Measurements from ENCODE around the gene ECD.

GRCh38 chr10:73163096-73163495 is 4.7 kb downstream of the ECD start:
- TF ChIP-seq BCL11A (IDR thresholded peaks at IDR 0.05; ENCODE audit: low read depth, low read length), result no peak
- no peak for TF ChIP-seq EZH2 (IDR thresholded peaks at IDR 0.05; ENCODE audit: borderline replicate concordance, control insufficient read depth, low read depth, low read length)
- no peak for TF ChIP-seq STAT3 (IDR thresholded peaks at IDR 0.05; ENCODE audit: low read depth, low read length)
- TF ChIP-seq SMAD1 (IDR thresholded peaks at IDR 0.05; ENCODE audit: low read depth, partially characterized antibody), result no peak
- no peak for TF ChIP-seq CTCF (IDR thresholded peaks at IDR 0.05 in 2 of 3, conservative IDR thresholded peaks at IDR 0.05 in 1 of 3; ENCODE audit: control insufficient read depth in 2 of 3, extremely low read depth in 1 of 3, insufficient read depth in 1 of 3, low read depth in 3 of 3, low read length in 3 of 3)
- TF ChIP-seq CEBPZ (IDR thresholded peaks at IDR 0.05; ENCODE audit: low read depth, low read length), result no peak
- no peak for TF ChIP-seq SP1 (IDR thresholded peaks at IDR 0.05; ENCODE audit: low read depth, low read length)
- TF ChIP-seq POLR2A (IDR thresholded peaks at IDR 0.05; ENCODE audit: low read depth, low read length), result no peak
- TF ChIP-seq YBX1 (IDR thresholded peaks at IDR 0.05), result no peak
- no peak for TF ChIP-seq POLR2AphosphoS5 (IDR thresholded peaks at IDR 0.05; ENCODE audit: low read length)
- no peak for TF ChIP-seq ESRRA (IDR thresholded peaks at IDR 0.05; ENCODE audit: low read length)
- no peak for TF ChIP-seq ZNF592 (IDR thresholded peaks at IDR 0.05)
- TF ChIP-seq CEBPB (IDR thresholded peaks at IDR 0.05; ENCODE audit: borderline replicate concordance in 1 of 2, low read depth in 2 of 2, low read length in 2 of 2), result no peak
